Adipocyte (in vitro differentiated cells): ENCODE results near the gene GRAMD1A.
"Not testable (repeated sequence)": the region's sequence is repeated elsewhere in the genome, so short reads cannot be mapped to it uniquely, and the experiment has no call there.

Experiments used
- DNase-seq: peaks from one replicate; pipeline ENCODE4 v3.0.0-alpha.2; 2015; ENCODE audit warnings: low read depth
- H3K27me3 ChIP-seq: replicated peaks from 2 replicates; pipeline ENCODE4 v1.7.0; 2013; ENCODE audit warnings: mild to moderate bottlenecking, low read length, moderate library complexity; ENCODE audit not compliant: control insufficient read depth, insufficient read depth
- H3K36me3 ChIP-seq: 2 replicates; pipeline ENCODE4 v1.7.0; 2013; ENCODE audit warnings: low read length, mild to moderate bottlenecking, moderate library complexity; ENCODE audit not compliant: control insufficient read depth, insufficient read depth, severe bottlenecking
- H3K4me1 ChIP-seq: 2 replicates; pipeline ENCODE4 v1.7.0; 2013; ENCODE audit warnings: mild to moderate bottlenecking, low read length, moderate library complexity; ENCODE audit not compliant: control insufficient read depth, insufficient read depth
- H3K4me3 ChIP-seq: 2 replicates; pipeline ENCODE4 v1.7.0; 2013; ENCODE audit warnings: mild to moderate bottlenecking, low read length, moderate library complexity
- H3K9ac ChIP-seq: 2 replicates; pipeline ENCODE4 v1.7.0; 2013; ENCODE audit warnings: mild to moderate bottlenecking, low read length, moderate library complexity
- H3K9me3 ChIP-seq: 2 replicates; pipeline ENCODE4 v1.7.0; 2013; ENCODE audit warnings: mild to moderate bottlenecking, low read length, moderate library complexity; ENCODE audit not compliant: control insufficient read depth

Gene GRAMD1A

GRCh38 chr19:35043906-35044305 lies 43.8 kb downstream of the GRAMD1A start:
- Histone ChIP-seq H3K9ac (no peak overlapping the region), H3K4me3 (no peak overlapping the region), H3K27me3 (peaks cover 5% of the 10 kb centered on the region), H3K36me3 (no peaks in the 10 kb centered on the region), H3K9me3 (no peaks in the 10 kb centered on the region), H3K4me1 (peaks cover 20% of the 10 kb centered on the region)
- DNase-seq, result no peak

DNA sequence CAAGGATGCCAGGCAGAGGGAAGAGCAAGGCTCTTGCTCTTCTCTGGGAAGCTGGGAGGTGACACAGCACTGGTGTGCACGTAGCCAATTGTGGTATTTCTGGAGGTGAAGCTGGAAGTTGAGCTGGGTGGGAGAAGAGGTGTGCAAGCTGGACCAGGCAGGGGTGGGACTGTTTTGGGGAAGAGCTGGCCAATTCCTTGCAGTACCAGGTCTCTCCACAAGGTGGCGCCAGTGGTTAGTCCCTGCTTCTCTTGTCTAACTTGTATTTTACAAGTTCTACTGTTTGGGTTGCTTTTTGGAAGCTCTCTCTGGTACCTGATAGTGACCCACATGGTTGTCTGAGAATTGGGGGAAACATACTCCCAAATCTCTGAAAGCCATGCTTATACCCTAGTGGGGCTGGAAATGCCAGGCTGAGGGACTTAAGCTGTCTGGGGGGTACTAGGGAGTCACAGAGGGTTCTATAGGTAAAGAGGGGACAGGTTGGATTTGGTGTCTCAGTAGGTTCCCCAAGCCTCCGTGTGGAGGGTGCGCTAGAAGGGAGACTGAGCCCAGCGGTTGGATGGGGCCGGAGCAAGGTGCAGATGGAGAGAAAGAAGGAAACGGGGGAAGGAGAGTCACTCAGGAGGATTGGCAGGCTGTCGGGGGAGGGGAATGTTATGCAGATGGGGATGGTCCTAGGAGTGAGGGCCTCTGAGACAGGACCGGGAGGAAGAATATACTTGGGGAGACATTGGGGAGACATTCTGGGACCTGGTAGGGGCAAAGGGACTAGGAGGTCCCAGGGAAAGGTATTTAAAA lies 44.4 kb downstream of the GRAMD1A start:
- DNase-seq, result peak; percentile 67
- H3K27me3 ChIP-seq, result peaks cover 5% of the 10 kb centered on the region

GRCh38 chr19:35045667-35046300 lies 45.7 kb downstream of the GRAMD1A start:
- no peak overlapping the region for H3K4me3 ChIP-seq

More for the DNA sequence above, 44.4 kb downstream of the GRAMD1A start:
- peaks cover 20% of the 10 kb centered on the region for H3K4me1 ChIP-seq
- no peak overlapping the region for H3K9ac ChIP-seq
- H3K36me3 ChIP-seq, result no peaks in the 10 kb centered on the region
- no peak overlapping the region for H3K4me3 ChIP-seq
- no peaks in the 10 kb centered on the region for H3K9me3 ChIP-seq

DNA sequence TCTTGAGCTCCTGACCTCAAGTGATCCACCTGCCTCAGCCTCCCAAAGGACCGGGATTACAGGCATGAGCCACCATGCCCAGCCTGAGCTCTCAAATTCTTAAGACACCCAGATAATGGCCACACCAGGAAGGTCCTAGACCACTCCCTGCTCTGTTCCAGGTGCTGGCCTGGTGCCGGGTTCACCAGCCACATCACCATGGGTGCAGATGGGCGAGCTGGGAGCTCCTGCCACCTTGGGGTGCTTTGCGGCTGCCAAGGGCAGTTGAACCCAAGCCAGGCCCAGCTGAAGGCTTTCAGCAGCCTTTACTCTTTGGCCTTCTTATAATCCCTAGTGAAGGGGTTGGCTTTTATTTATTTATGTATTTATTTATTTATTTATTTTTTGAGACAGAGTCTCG lies 46.3 kb downstream of the GRAMD1A start:
- Histone ChIP-seq H3K9ac (no peak overlapping the region), H3K4me1 (peaks cover 9% of the 10 kb centered on the region), H3K27me3 (peaks cover 5% of the 10 kb centered on the region), H3K36me3 (no peaks in the 10 kb centered on the region), H3K9me3 (no peaks in the 10 kb centered on the region), H3K4me3 (no peak overlapping the region)
- DNase-seq, result no peak

More at GRCh38 chr19:35045667-35046300, 45.7 kb downstream of the GRAMD1A start:
- Histone ChIP-seq H3K27me3 (peaks cover 5% of the 10 kb centered on the region), H3K4me1 (peaks cover 14% of the 10 kb centered on the region), H3K9ac (no peak overlapping the region), H3K9me3 (no peaks in the 10 kb centered on the region), H3K36me3 (no peaks in the 10 kb centered on the region)
- DNase-seq, result no peak

- Histone ChIP-seq H3K4me3 (no peak overlapping the region), H3K4me1 (no peaks in the 10 kb centered on the region), H3K27me3 (peaks cover 9% of the 10 kb centered on the region), H3K9ac (no peak overlapping the region), H3K36me3 (no peaks in the 10 kb centered on the region), H3K9me3 (no peaks in the 10 kb centered on the region)
- no peak for DNase-seq
These were observed 48.8 kb downstream of the GRAMD1A start for GRCh38 chr19:35048911-35049411.

- Histone ChIP-seq H3K9ac (no peak overlapping the region), H3K9me3 (no peaks in the 10 kb centered on the region), H3K4me1 (no peaks in the 10 kb centered on the region), H3K36me3 (no peaks in the 10 kb centered on the region), H3K27me3 (peaks cover 9% of the 10 kb centered on the region), H3K4me3 (no peak overlapping the region)
- DNase-seq, result no peak
These were observed 49.3 kb downstream of the GRAMD1A start for GRCh38 chr19:35049456-35049855.

GRCh38 chr19:35050662-35051061 lies 50.5 kb downstream of the GRAMD1A start:
- not testable (repeated sequence) for H3K9me3 ChIP-seq, H3K4me1 ChIP-seq, H3K36me3 ChIP-seq, DNase-seq, H3K9ac ChIP-seq, H3K4me3 ChIP-seq
- H3K27me3 ChIP-seq, result peaks cover 15% of the 10 kb centered on the region

DNA sequence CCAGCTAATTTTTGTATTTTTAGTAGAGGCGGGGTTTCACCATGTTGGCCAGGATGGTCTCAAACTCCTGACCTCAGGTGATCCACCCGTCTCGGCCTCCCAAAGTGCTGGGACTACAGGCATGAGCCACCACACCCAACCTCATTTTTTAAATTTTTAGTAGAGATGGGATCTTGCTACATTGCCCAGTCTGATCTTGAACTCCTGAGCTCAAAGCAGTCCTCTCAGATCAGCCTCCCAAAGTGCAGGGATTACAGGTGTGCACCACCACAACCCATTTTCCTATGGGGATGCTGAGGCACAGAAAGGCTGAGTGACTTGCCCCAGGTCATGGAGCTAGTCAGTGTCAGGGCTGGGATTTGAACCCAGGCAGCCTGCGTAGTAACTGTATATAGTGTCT lies 51.1 kb downstream of the GRAMD1A start:
- H3K9me3 ChIP-seq, DNase-seq, H3K36me3 ChIP-seq, H3K4me3 ChIP-seq, H3K9ac ChIP-seq, H3K4me1 ChIP-seq: not testable (repeated sequence)
- peaks cover 21% of the 10 kb centered on the region for H3K27me3 ChIP-seq

DNA sequence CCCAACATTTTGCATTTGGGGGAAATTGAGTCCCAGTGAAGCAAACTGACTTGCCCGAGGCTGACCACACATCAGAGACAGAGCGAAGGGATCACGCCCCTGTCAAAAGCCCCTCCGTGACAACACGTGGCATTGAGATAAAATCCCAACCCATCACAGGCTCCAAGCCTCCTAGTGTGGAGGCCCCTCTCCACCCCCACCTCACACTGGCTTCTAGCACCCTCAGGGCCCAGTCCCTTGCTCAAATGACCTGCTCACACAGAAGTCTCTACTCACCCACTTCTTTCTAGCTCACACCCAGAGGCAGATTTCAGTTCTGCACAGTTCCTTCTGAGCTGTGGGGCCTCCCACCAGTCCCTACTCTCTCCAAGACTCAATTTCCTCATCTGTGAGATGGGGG lies 51.7 kb downstream of the GRAMD1A start:
- no peak overlapping the region for H3K4me3 ChIP-seq
- no peak overlapping the region for H3K9ac ChIP-seq
- peaks cover 26% of the 10 kb centered on the region for H3K27me3 ChIP-seq
- no peaks in the 10 kb centered on the region for H3K9me3 ChIP-seq
- H3K36me3 ChIP-seq, result no peaks in the 10 kb centered on the region
- H3K4me1 ChIP-seq, result no peaks in the 10 kb centered on the region
- no peak for DNase-seq

DNA sequence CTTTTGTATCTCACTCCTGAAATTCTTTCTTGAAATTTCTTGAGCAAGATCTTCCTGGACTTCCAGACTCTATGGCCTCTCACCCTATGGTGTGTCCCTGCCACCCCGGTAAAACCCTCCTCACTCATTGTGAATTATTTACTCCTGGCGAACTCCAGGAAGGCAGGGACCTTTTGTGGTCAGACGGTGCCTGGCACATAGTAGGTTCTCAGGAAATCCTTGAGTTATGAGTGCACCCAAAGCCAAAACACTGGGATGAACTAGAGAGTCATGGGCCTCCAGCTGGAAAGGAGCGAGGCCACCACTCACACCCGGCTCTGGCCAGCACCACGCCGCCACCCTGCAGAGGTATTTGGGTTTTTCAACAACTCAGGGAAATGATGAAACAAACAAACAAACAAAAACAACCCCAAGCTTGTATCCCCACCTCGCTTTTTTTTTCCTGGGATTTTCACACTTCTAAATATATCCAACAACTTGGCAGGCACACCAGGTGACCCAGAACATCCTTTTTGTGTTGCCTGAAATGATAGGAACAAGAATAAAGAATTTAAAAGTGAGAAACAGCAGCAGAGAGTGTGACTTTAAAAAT lies 52.6 kb downstream of the GRAMD1A start:
- no peaks in the 10 kb centered on the region for H3K9me3 ChIP-seq
- H3K36me3 ChIP-seq, result no peaks in the 10 kb centered on the region
- no peak for DNase-seq
- H3K4me1 ChIP-seq, result no peaks in the 10 kb centered on the region
- no peak overlapping the region for H3K9ac ChIP-seq
- no peak overlapping the region for H3K4me3 ChIP-seq
- H3K27me3 ChIP-seq, result peaks cover 29% of the 10 kb centered on the region

DNA sequence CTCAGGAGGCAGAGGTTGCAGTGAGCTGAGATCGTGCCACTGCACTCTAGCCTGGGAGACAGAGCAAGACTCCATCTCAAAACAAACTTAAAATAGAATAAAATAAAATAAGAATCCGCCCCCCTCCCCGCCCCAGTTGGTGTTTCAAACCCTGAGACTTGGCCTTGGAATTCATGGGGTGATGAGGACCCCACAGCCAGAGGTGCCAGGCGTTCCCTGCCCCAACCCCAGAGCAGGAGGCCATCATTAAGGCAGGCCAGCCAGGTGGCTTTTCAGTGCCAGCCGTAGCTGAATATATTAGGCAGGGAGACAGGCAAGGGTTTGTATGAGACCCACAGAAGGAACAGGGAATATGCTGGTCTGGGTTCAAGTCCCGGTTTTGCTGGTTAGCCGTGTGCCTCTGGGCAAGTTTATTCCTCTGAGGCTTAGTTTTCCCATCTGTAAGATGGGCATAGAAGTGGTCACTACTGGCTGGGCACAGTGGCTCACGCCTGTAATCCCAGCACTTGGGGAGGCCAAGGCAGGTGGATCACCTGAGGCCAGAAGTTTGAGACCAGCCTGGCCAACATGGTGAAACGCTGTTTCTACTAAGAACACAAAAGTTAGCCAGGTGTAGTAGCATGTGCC lies 53.7 kb downstream of the GRAMD1A start:
- no peaks in the 10 kb centered on the region for H3K9me3 ChIP-seq
- H3K4me1 ChIP-seq, result no peaks in the 10 kb centered on the region
- H3K4me3 ChIP-seq, result no peak overlapping the region
- H3K36me3 ChIP-seq, result no peaks in the 10 kb centered on the region
- no peak overlapping the region for H3K9ac ChIP-seq
- peaks cover 31% of the 10 kb centered on the region for H3K27me3 ChIP-seq
- no peak for DNase-seq
